Endothelial cell of umbilical vein (primary cell): ENCODE results near the gene FRY. TPM values are rescaled to one million over a fixed set of nuclear protein-coding genes. Genes with fewer than 3 reads are reported as not detected.

Experiments
- BruUV-seq: library from RNA; stranded (reverse); fragments of 400-500 nt; replicated peaks from 2 replicates; lab custom pipeline; 2021; lab: Mats Ljungman, UMichigan
- CTCF ChIA-PET: fragments of 300-600, 350-600 bp; sonication (Branson Sonifier 250); formaldehyde crosslinking; loops from one replicate; lab custom pipeline; 2021; ENCODE audit warnings: antibody characterized with exemption, inconsistent platforms; lab: Charles Lee
- POLR2A ChIA-PET: fragments of 300-600, 350-600 bp; sonication (Branson Sonifier 250); formaldehyde crosslinking; loops from one replicate; lab custom pipeline; 2021; ENCODE audit warnings: antibody characterized with exemption, inconsistent platforms; lab: Charles Lee
- DNase-seq: peaks from one replicate; pipeline ENCODE4 v3.0.0-alpha.2; 2011; ENCODE audit warnings: low read depth, low spot score
- FAIRE-seq: peaks from 2 replicates; lab custom pipeline; 2011; peaks lifted over from hg19 to GRCh38; lab: Jason Lieb, UNC
- H2AFZ ChIP-seq: 2 replicates; pipeline ENCODE4 v1.6.0; 2012; ENCODE audit warnings: low read depth, low read length, control low read depth, inconsistent platforms
- H3K27ac ChIP-seq: 2 replicates; pipeline ENCODE4 v1.5.1; 2011; ENCODE audit warnings: low read depth, mild to moderate bottlenecking, control low read depth, low read length, moderate library complexity; ENCODE audit not compliant: insufficient read depth
- H3K27me3 ChIP-seq, 2 experiments: 2 replicates each; pipeline versions ENCODE4 v1.6.0 to v1.6.1; 2011; ENCODE audit warnings: low read length in 2 of 2, mixed read lengths in 1 of 2; ENCODE audit not compliant: control insufficient read depth in 2 of 2, insufficient read depth in 2 of 2
- H3K36me3 ChIP-seq, 2 experiments: 2 replicates in 1 of 2; 3 replicates in 1 of 2; pipeline ENCODE4 v1.5.1; 2011; ENCODE audit warnings: low read length in 2 of 2, mild to moderate bottlenecking in 1 of 2, moderate library complexity in 1 of 2; ENCODE audit not compliant: control insufficient read depth in 2 of 2, insufficient read depth in 2 of 2; ENCODE audit errors: extremely low read depth in 1 of 2
- H3K4me1 ChIP-seq: 3 replicates; pipeline ENCODE4 v1.5.1; 2011; ENCODE audit warnings: mild to moderate bottlenecking, low read length; ENCODE audit not compliant: control insufficient read depth, insufficient read depth; ENCODE audit errors: extremely low read depth
- H3K4me2 ChIP-seq: 2 replicates; pipeline ENCODE4 v1.6.1; 2011; ENCODE audit warnings: low read length, control low read depth, mixed read lengths; ENCODE audit not compliant: insufficient read depth
- H3K4me3 ChIP-seq, 3 experiments: fragments of 200-600 bp in 1 of 3; sonication (generic), shearing (Covaris generic) in 1 of 3; replicated peaks in 1 of 3; 2 replicates each; pipeline ENCODE4 v1.5.1; 2011 to 2016; ENCODE audit warnings: control low read depth in 3 of 3, low read length in 3 of 3, mild to moderate bottlenecking in 2 of 3, inconsistent platforms in 1 of 3, low read depth in 1 of 3, moderate library complexity in 1 of 3; ENCODE audit not compliant: insufficient read depth in 1 of 3
- H3K79me2 ChIP-seq: 2 replicates; pipeline ENCODE4 v1.6.0; 2012; ENCODE audit warnings: low read length, inconsistent platforms; ENCODE audit not compliant: control insufficient read depth, insufficient read depth
- H3K9ac ChIP-seq: replicated peaks from 2 replicates; pipeline ENCODE3; 2011; ENCODE audit warnings: low read length, control low read depth; ENCODE audit not compliant: insufficient read depth; ENCODE audit errors: extremely low read depth
- H3K9me1 ChIP-seq: replicated peaks from 3 replicates; pipeline ENCODE4 v1.6.0; 2011; ENCODE audit warnings: mild to moderate bottlenecking, low read length; ENCODE audit not compliant: control insufficient read depth, insufficient read depth; ENCODE audit errors: extremely low read depth
- H3K9me3 ChIP-seq: replicated peaks from 2 replicates; pipeline ENCODE4 v1.5.1; 2012; ENCODE audit warnings: low read length, inconsistent platforms; ENCODE audit not compliant: control insufficient read depth, insufficient read depth
- H4K20me1 ChIP-seq: replicated peaks from 2 replicates; pipeline ENCODE3; 2011; ENCODE audit warnings: mild to moderate bottlenecking, low read length; ENCODE audit not compliant: control insufficient read depth, insufficient read depth; ENCODE audit errors: extremely low read depth
- CTCF ChIP-seq, 2 donors: IDR thresholded peaks; 1 replicate in 1 of 2; 2 replicates in 1 of 2; pipeline ENCODE4 v1.5.1; 2011; ENCODE audit warnings: low read length in 2 of 2, mild to moderate bottlenecking in 2 of 2, moderate library complexity in 2 of 2, control low read depth in 1 of 2, inconsistent platforms in 1 of 2, low read depth in 1 of 2; ENCODE audit not compliant: insufficient read depth in 1 of 2; ENCODE audit errors: extremely low read depth in 1 of 2
- EZH2 ChIP-seq: IDR thresholded peaks from 2 replicates; pipeline ENCODE4 v1.6.1; 2012; ENCODE audit warnings: borderline replicate concordance, low read depth, mild to moderate bottlenecking, moderate library complexity, low read length, inconsistent platforms; ENCODE audit not compliant: severe bottlenecking
- FOS ChIP-seq: IDR thresholded peaks from 2 replicates; pipeline ENCODE4 v1.6.1; 2011; ENCODE audit warnings: mild to moderate bottlenecking, low read length, moderate library complexity, borderline replicate concordance; ENCODE audit not compliant: insufficient read depth
- GATA2 ChIP-seq: IDR thresholded peaks from 2 replicates; pipeline ENCODE4 v1.7.0; 2011; ENCODE audit warnings: low read depth, mild to moderate bottlenecking, moderate library complexity, mixed read lengths, low read length; ENCODE audit not compliant: insufficient read length, insufficient read depth
- JUN ChIP-seq: IDR thresholded peaks from 2 replicates; pipeline ENCODE4 v1.6.1; 2011; ENCODE audit warnings: borderline replicate concordance, low read depth; ENCODE audit not compliant: insufficient read length, insufficient read depth
- MYC ChIP-seq: IDR thresholded peaks from one replicate; pipeline ENCODE4 v1.6.1; 2011; ENCODE audit warnings: mild to moderate bottlenecking, low read depth, low read length
- POLR2A ChIP-seq: IDR thresholded peaks from 2 replicates; pipeline ENCODE4 v1.6.1; 2012; ENCODE audit warnings: low read depth, mild to moderate bottlenecking, control low read depth, low read length
- POLR2AphosphoS5 ChIP-seq: IDR thresholded peaks from 2 replicates; pipeline ENCODE4 v1.6.1; 2012; ENCODE audit warnings: low read depth, mild to moderate bottlenecking, control low read depth, low read length, moderate library complexity; ENCODE audit not compliant: insufficient read depth
- dilution Hi-C: fragments of 300-500 bp; cut with MboI; formaldehyde crosslinking; loops from one replicate; pipeline ENCODE4 v1.15.0; 2019; ENCODE audit warnings: low sequenced_read_pairs; ENCODE audit not compliant: extremely low pct_ligation_motif_present
- intact Hi-C: fragments of 100-400 bp; cut with micrococcal nuclease; formaldehyde crosslinking; loops from one replicate; pipeline ENCODE4 v1.10.0; 2022
- polyA plus RNA-seq, 4 experiments: library from polyadenylated mRNA; depleted of rRNA in 3 of 4; stranded (reverse) in 3 of 4; unstranded in 1 of 4; fragments of >200 nt; gene quantifications; 2 replicates each; pipeline versions ENCODE4 v1.2.1 to v1.2.3, GENCODE V29; 2011 to 2012; ENCODE audit warnings: missing spikeins in 1 of 4
- total RNA-seq: library from RNA; stranded (reverse); gene quantifications from 2 replicates; pipeline ENCODE4 v1.2.3, GENCODE V29; 2021
- TF ChIP-seq, protein P1 (sequence below): IDR thresholded peaks from 2 replicates; pipeline ENCODE4 v1.6.1; 2011; ENCODE audit not compliant: insufficient read depth, insufficient read length

Gene FRY
- total and polyA plus RNA-seq, 2 donors (not counting 3 experiments of a cell fraction or from before 2014, with no cell fraction given) = 57.3 to 75.8 TPM

DNA sequence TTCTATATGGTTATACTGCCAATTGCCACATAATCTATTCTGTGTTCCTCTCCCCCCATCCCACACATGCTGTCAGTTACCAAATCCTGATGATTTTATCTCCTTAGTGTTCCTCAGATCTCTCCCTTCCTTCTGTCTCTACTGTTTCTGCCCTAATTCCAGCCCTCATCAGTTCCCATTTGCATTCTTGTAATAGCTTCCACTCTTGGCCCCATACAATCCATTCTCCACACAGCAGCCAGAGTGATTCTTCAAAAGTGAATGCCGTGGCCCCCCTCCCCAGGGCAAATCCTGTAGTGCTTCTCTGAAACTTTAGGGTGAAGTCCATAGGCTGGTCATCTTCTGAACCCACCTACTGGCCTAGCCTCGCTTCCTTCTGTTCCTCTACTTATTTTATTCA lies 169.2 kb downstream of the FRY start:
- no peak overlapping the region for H3K9ac ChIP-seq
- no peak overlapping the region for H3K4me3 ChIP-seq
- H3K27ac ChIP-seq = no peak overlapping the region
- H3K36me3 ChIP-seq = no peaks in the 10 kb centered on the region
- no peak overlapping the region for H3K4me2 ChIP-seq
- no TSS peak for BruUV-seq
- no peaks in the 10 kb centered on the region for H3K9me1 ChIP-seq
- H3K4me1 ChIP-seq = no peaks in the 10 kb centered on the region
- CTCF ChIA-PET = no interaction called here
- POLR2A ChIA-PET = no interaction called here
- H4K20me1 ChIP-seq = no peaks in the 10 kb centered on the region
- DNase-seq (no peak), FAIRE-seq (no peak)
- H3K79me2 ChIP-seq = no peaks in the 10 kb centered on the region
- H3K9me3 ChIP-seq = no peaks in the 10 kb centered on the region
- no peak overlapping the region for H2AFZ ChIP-seq
- dilution Hi-C loops (no loop called here), intact Hi-C loops (no loop called here)
- no peaks in the 10 kb centered on the region for H3K27me3 ChIP-seq
- TF ChIP-seq POLR2AphosphoS5 (no peak), CTCF (IDR thresholded peaks at IDR 0.05; ENCODE audit: extremely low read depth in 1 of 2, insufficient read depth in 1 of 2, low read depth in 1 of 2, low read length in 2 of 2) (no peak), EZH2 (no peak), JUN (no peak), MYC (no peak), POLR2A (no peak), FOS (no peak), GATA2 (no peak)
- TF ChIP-seq, protein P1, sequence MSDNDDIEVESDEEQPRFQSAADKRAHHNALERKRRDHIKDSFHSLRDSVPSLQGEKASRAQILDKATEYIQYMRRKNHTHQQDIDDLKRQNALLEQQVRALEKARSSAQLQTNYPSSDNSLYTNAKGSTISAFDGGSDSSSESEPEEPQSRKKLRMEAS = no peak
